Left lung (tissue), 10 donors: Measurements from ENCODE around the gene TMEM131L. TPM values are rescaled to one million over a fixed set of nuclear protein-coding genes. Genes with fewer than 3 reads are reported as not detected.
A peak's percentile ranks its signal among the peaks of the same experiment; 100 is the strongest.

Experiments used
- ATAC-seq: fragments of 200-7000 bp; cut with Tn5 transposase; one replicate; pipeline ENCODE4 v1.9.1; 2020; ENCODE audit warnings: moderate library complexity
- DNase-seq, 4 donors: peaks; one replicate each; pipeline ENCODE4 v3.0.0-alpha.2; 2013 to 2020
- H3K27ac ChIP-seq, 2 donors: fragments of 200-600 bp; sonication (generic) in 1 of 2; one replicate each; pipeline versions ENCODE4 v1.5.0 to v1.8.0; 2020 to 2021
- H3K27me3 ChIP-seq, 2 donors: fragments of 200-600 bp; sonication (generic) in 1 of 2; one replicate each; pipeline versions ENCODE4 v1.5.0 to v1.8.0; 2020 to 2021
- H3K36me3 ChIP-seq, 2 donors: fragments of 200-600 bp; sonication (generic) in 1 of 2; one replicate each; pipeline versions ENCODE4 v1.5.0 to v1.8.0; 2020 to 2021
- H3K4me1 ChIP-seq, 2 donors: fragments of 200-600 bp; one replicate each; pipeline ENCODE4 v1.8.0; 2021
- H3K4me3 ChIP-seq, 2 donors: fragments of 200-600 bp; sonication (generic) in 1 of 2; one replicate each; pipeline versions ENCODE4 v1.5.0 to v1.8.0; 2020 to 2021; ENCODE audit warnings: mild to moderate bottlenecking in 1 of 2
- H3K9me3 ChIP-seq, 2 donors: fragments of 200-600 bp; sonication (generic) in 1 of 2; one replicate each; pipeline versions ENCODE4 v1.5.0 to v1.8.0; 2020 to 2021
- intact Hi-C, 2 donors: fragments of 100-400 bp; cut with DNase I; formaldehyde crosslinking; loops; one replicate each; pipeline versions ENCODE4 v1.11.2 to v1.14.2; 2022
- polyA plus RNA-seq, 6 donors: library from polyadenylated mRNA; unstranded; fragments of 120-200 nt; gene quantifications; one replicate each; pipeline ENCODE4 v1.2.1, GENCODE V29; 2013; ENCODE audit not compliant: insufficient read length in 6 of 6
- total RNA-seq, 2 donors: library from RNA; stranded (reverse); fragmentation: NEBNext Ultra II Directional; extraction: Animal tissue kit (Norgen Biotek cat#: 25700); gene quantifications; one replicate each; pipeline ENCODE4 v1.2.1, GENCODE V29; 2021
- TF ChIP-seq, protein P1 (sequence below), 2 donors: fragments of 200-600 bp; sonication (generic) in 1 of 2; IDR thresholded peaks; one replicate each; pipeline versions ENCODE4 v1.5.0 to v1.8.0; 2021; ENCODE audit warnings: antibody characterized with exemption in 2 of 2
- donor health status: DM: no; HTN: yes; CAD: no.
- donor health status: DM: no; HTN: no; CAD: no.

The TMEM131L gene
- total and polyA plus RNA-seq, 8 donors: 17.6 to 34.2 (median 30.4) TPM

GRCh38 chr4:153628796-153629315, 162.7 kb downstream of the TMEM131L start:
- TF ChIP-seq, protein P1, sequence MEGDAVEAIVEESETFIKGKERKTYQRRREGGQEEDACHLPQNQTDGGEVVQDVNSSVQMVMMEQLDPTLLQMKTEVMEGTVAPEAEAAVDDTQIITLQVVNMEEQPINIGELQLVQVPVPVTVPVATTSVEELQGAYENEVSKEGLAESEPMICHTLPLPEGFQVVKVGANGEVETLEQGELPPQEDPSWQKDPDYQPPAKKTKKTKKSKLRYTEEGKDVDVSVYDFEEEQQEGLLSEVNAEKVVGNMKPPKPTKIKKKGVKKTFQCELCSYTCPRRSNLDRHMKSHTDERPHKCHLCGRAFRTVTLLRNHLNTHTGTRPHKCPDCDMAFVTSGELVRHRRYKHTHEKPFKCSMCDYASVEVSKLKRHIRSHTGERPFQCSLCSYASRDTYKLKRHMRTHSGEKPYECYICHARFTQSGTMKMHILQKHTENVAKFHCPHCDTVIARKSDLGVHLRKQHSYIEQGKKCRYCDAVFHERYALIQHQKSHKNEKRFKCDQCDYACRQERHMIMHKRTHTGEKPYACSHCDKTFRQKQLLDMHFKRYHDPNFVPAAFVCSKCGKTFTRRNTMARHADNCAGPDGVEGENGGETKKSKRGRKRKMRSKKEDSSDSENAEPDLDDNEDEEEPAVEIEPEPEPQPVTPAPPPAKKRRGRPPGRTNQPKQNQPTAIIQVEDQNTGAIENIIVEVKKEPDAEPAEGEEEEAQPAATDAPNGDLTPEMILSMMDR (IDR thresholded peaks at IDR 0.05): no peak
- ATAC-seq: no peak
- H3K36me3 ChIP-seq: peaks cover 0 to 99% of the 10 kb centered on the region in 2 donors
- DNase-seq: no peak
- H3K27me3 ChIP-seq: no peaks in the 10 kb centered on the region
- H3K4me3 ChIP-seq: no peak overlapping the region
- H3K27ac ChIP-seq: no peak overlapping the region
- no peaks in the 10 kb centered on the region for H3K9me3 ChIP-seq
- H3K4me1 ChIP-seq: no peaks in the 10 kb centered on the region
- intact Hi-C loops: no loop called here

DNA sequence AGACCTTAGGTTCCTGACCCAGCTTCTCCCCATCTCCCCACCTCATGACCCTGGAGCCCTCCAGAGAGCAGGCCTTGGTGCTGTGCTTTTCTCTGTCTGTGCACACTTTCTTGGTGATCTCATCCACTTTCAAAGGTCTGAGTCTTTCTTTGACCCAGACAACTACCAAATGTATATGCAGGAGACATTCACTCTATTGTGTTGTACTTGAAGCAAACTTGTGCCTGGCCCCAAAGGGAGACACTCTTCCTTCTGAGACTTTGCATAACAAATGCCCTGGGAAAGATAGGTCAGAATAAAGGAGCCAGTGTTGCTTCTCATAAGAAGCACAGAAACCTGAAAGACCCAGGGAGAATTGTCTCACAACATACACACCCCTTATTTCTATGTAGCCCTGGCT, 163.6 kb downstream of the TMEM131L start:
- no peak for ATAC-seq
- no peaks in the 10 kb centered on the region for H3K27me3 ChIP-seq
- no peaks in the 10 kb centered on the region for H3K4me1 ChIP-seq
- TF ChIP-seq, protein P1 (IDR thresholded peaks at IDR 0.05): no peak
- H3K9me3 ChIP-seq: no peaks in the 10 kb centered on the region
- H3K36me3 ChIP-seq: peaks cover 0 to 97% of the 10 kb centered on the region in 2 donors
- DNase-seq: no peak
- H3K27ac ChIP-seq: no peak overlapping the region
- H3K4me3 ChIP-seq: no peak overlapping the region
- intact Hi-C loops: loop anchor here in 1 of 2 donors (10.0 kb wide), 1 partner anchor 125 kb away; no protein-coding TSS in a partner anchor

GRCh38 chr4:153634738-153635353, 168.7 kb downstream of the TMEM131L start:
- no peaks in the 10 kb centered on the region for H3K27me3 ChIP-seq
- peaks cover 0 to 75% of the 10 kb centered on the region in 2 donors for H3K36me3 ChIP-seq
- DNase-seq: peak in 2 of 4 donors; percentile 16 to 28
- no peak overlapping the region for H3K4me3 ChIP-seq
- H3K4me1 ChIP-seq: peaks cover 0 to 6% of the 10 kb centered on the region in 2 donors
- H3K27ac ChIP-seq: no peak overlapping the region
- TF ChIP-seq, protein P1 (IDR thresholded peaks at IDR 0.05): peak; percentile 51 to 75
- intact Hi-C loops: loop anchor here in 1 of 2 donors (10.0 kb wide), 1 partner anchor 120 kb away; no protein-coding TSS in a partner anchor
- peak; percentile 90 for ATAC-seq
- no peaks in the 10 kb centered on the region for H3K9me3 ChIP-seq

GRCh38 chr4:153635846-153636245, 169.7 kb downstream of the TMEM131L start:
- no peaks in the 10 kb centered on the region for H3K27me3 ChIP-seq
- H3K4me1 ChIP-seq: peaks cover 0 to 6% of the 10 kb centered on the region in 2 donors
- DNase-seq (no peak), ATAC-seq (no peak)
- intact Hi-C loops: loop anchor here in 1 of 2 donors (10.0 kb wide), 1 partner anchor 119 kb away; no protein-coding TSS in a partner anchor
- H3K9me3 ChIP-seq: no peaks in the 10 kb centered on the region
- TF ChIP-seq, protein P1 (IDR thresholded peaks at IDR 0.05): no peak
- H3K4me3 ChIP-seq: no peak overlapping the region
- peak overlapping the region in 1 of 2 donors; percentile 5 for H3K27ac ChIP-seq
- peaks cover 0 to 65% of the 10 kb centered on the region in 2 donors for H3K36me3 ChIP-seq

DNA sequence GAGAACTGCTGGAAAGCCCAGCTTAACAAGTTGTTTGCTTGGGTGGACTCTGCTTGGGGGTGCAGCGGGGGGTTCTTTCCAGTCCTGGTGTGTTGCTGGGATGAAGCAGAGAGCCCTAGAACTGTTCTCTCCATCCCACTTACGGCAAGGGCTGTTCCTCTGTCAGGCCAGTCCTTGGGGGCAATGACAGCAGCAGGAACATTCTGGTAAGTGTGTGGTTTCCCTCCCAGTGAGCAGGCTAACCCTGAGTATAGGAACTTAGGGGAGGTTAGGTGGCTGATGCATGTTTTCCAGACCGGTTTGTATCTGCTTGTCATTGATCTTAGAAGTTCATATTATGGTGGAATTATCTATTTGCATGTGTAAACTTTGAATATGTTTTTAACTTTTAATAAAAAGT, 171.0 kb downstream of the TMEM131L start:
- H3K9me3 ChIP-seq: no peaks in the 10 kb centered on the region
- intact Hi-C loops: loop anchor here in 1 of 2 donors (10.0 kb wide), 1 partner anchor 118 kb away; no protein-coding TSS in a partner anchor
- no peak for DNase-seq
- H3K36me3 ChIP-seq: peaks cover 0 to 52% of the 10 kb centered on the region in 2 donors
- H3K27ac ChIP-seq: no peak overlapping the region
- peaks cover 0 to 6% of the 10 kb centered on the region in 2 donors for H3K4me1 ChIP-seq
- no peaks in the 10 kb centered on the region for H3K27me3 ChIP-seq
- TF ChIP-seq, protein P1 (IDR thresholded peaks at IDR 0.05): no peak
- H3K4me3 ChIP-seq: no peak overlapping the region
- no peak for ATAC-seq
